IPS-15b (cell line): ENCODE measurements around the gene TRIM9.

Experiments used
- H3K27me3 ChIP-seq: one replicate; pipeline ENCODE4 v1.6.1; 2013; ENCODE audit warnings: low read length; ENCODE audit not compliant: control insufficient read depth, insufficient read depth
- H3K36me3 ChIP-seq: one replicate; pipeline ENCODE4 v1.6.1; 2013; ENCODE audit warnings: low read length; ENCODE audit not compliant: control insufficient read depth, insufficient read depth
- H3K4me1 ChIP-seq: one replicate; pipeline ENCODE4 v1.6.1; 2013; ENCODE audit warnings: mild to moderate bottlenecking, low read length; ENCODE audit not compliant: control insufficient read depth, insufficient read depth
- H3K4me3 ChIP-seq: one replicate; pipeline ENCODE4 v1.5.1; 2013; ENCODE audit warnings: low read depth, low read length
- H3K9ac ChIP-seq: one replicate; pipeline ENCODE4 v1.6.1; 2013; ENCODE audit warnings: low read depth, mild to moderate bottlenecking, low read length
- H3K9me3 ChIP-seq: one replicate; pipeline ENCODE4 v1.6.1; 2013; ENCODE audit warnings: mild to moderate bottlenecking, low read length; ENCODE audit not compliant: control insufficient read depth, insufficient read depth

Gene TRIM9

DNA sequence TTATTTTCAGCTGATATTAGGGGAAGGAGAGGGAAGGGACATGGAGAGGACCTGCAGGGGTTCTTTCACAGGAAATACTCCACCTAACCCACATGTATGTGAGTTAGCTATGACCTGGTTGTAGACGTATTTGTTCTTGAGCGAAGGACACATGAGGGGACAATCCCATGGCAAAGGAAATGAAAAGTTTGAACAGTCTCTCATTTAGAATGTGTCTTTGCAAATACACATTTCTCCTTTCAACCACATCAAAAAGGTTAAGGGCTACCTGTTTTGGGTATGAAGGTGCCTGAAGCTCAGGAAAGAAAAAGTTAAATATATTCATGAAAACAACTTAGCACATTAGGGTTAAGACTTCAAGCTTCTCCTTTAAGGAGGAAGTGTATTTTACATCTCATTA lies 158.0 kb downstream of the TRIM9 start:
- H3K27me3 ChIP-seq, result no peaks in the 10 kb centered on the region
- H3K4me1 ChIP-seq, result no peaks in the 10 kb centered on the region
- no peak overlapping the region for H3K4me3 ChIP-seq
- H3K9ac ChIP-seq, result no peak overlapping the region
- H3K36me3 ChIP-seq, result no peaks in the 10 kb centered on the region
- H3K9me3 ChIP-seq, result no peaks in the 10 kb centered on the region

DNA sequence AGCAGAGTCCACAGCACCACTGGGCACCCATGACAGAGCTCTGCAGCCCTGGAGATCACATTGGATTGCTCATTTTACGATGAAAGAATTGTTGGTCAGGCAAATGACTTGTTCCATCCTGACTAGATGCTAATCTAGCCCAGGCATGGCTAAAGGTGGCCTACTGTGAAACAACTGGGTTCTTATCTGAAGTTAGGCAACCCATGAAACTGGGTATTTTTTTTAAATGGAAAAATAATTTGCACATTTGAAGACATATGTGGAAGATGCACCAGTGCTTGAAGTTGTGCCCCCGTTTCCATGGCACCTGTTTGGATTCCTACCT lies 158.9 kb downstream of the TRIM9 start:
- H3K9ac ChIP-seq, result no peak overlapping the region
- no peaks in the 10 kb centered on the region for H3K4me1 ChIP-seq
- H3K27me3 ChIP-seq, result no peaks in the 10 kb centered on the region
- no peaks in the 10 kb centered on the region for H3K36me3 ChIP-seq
- H3K4me3 ChIP-seq, result no peak overlapping the region
- no peaks in the 10 kb centered on the region for H3K9me3 ChIP-seq

- Histone ChIP-seq H3K36me3 (no peaks in the 10 kb centered on the region), H3K9ac (no peak overlapping the region), H3K9me3 (no peaks in the 10 kb centered on the region), H3K27me3 (no peaks in the 10 kb centered on the region), H3K4me3 (no peak overlapping the region), H3K4me1 (no peaks in the 10 kb centered on the region)
Observed at GRCh38 chr14:50935126-50936015, 159.5 kb downstream of the TRIM9 start.

DNA sequence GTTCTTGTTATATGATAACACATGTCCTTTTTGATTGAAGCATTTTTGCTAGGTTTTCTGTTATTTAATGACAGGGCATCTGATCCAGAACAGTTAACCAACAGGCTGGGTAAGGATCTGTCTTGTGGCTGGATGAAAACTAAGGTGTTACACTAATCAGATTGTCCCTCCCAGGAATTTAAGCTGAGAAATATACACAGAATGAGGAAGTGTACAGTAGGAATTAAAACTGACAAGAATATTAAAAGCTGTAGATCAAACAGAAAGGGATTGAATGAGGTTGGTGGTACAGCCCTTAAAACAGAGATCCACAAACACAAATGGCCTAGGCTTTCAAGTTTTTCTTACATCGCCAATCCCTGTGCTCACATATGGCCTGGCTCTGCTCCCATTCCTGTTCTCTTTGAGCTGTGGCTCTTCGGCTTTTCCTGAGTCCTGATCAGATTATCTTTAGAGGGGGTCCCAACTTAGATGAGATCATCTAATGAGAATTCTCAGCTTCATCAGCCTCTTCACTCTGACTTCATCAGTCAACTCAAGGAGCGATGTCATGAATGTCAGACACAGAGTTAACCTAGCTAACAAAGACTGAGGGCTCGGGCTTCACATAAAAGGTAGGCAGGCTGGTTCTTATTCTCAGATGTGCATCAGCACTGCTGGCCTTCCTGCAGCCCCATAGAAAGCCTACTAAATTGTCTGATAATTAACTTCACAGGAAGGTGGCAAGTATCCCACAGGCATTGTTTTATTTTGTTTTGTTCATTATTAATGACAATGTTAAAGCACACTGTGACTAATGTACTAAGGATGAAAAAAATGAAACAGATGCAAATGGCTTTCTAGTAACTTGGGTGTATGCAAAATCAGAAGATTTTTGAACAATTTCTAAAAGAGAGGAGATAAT lies 162.1 kb downstream of the TRIM9 start:
- no peaks in the 10 kb centered on the region for H3K4me1 ChIP-seq
- no peak overlapping the region for H3K4me3 ChIP-seq
- H3K9ac ChIP-seq, result no peak overlapping the region
- no peaks in the 10 kb centered on the region for H3K9me3 ChIP-seq
- H3K36me3 ChIP-seq, result no peaks in the 10 kb centered on the region
- H3K27me3 ChIP-seq, result no peaks in the 10 kb centered on the region

- Histone ChIP-seq H3K36me3 (no peaks in the 10 kb centered on the region), H3K9ac (no peak overlapping the region), H3K9me3 (no peaks in the 10 kb centered on the region), H3K27me3 (no peaks in the 10 kb centered on the region), H3K4me3 (no peak overlapping the region), H3K4me1 (no peaks in the 10 kb centered on the region)
Observed at GRCh38 chr14:50932156-50932555, 162.7 kb downstream of the TRIM9 start.

- H3K9ac ChIP-seq, result no peak overlapping the region
- H3K4me3 ChIP-seq, result no peak overlapping the region
- H3K27me3 ChIP-seq, result no peaks in the 10 kb centered on the region
- H3K4me1 ChIP-seq, result no peaks in the 10 kb centered on the region
- H3K9me3 ChIP-seq, result no peaks in the 10 kb centered on the region
- no peaks in the 10 kb centered on the region for H3K36me3 ChIP-seq
Observed at GRCh38 chr14:50931559-50931958, 163.3 kb downstream of the TRIM9 start.

GRCh38 chr14:50929506-50929905 lies 165.4 kb downstream of the TRIM9 start:
- Histone ChIP-seq H3K27me3 (no peaks in the 10 kb centered on the region), H3K4me1 (no peaks in the 10 kb centered on the region), H3K9ac (no peak overlapping the region), H3K9me3 (no peaks in the 10 kb centered on the region), H3K36me3 (no peaks in the 10 kb centered on the region), H3K4me3 (no peak overlapping the region)

- Histone ChIP-seq H3K36me3 (no peaks in the 10 kb centered on the region), H3K4me3 (no peak overlapping the region), H3K9ac (no peak overlapping the region), H3K27me3 (no peaks in the 10 kb centered on the region), H3K4me1 (no peaks in the 10 kb centered on the region), H3K9me3 (no peaks in the 10 kb centered on the region)
Observed at GRCh38 chr14:50928002-50928635, 166.8 kb downstream of the TRIM9 start.

GRCh38 chr14:50926851-50927386 lies 168.0 kb downstream of the TRIM9 start:
- Histone ChIP-seq H3K9ac (no peak overlapping the region), H3K4me1 (no peaks in the 10 kb centered on the region), H3K4me3 (no peak overlapping the region), H3K27me3 (no peaks in the 10 kb centered on the region), H3K9me3 (no peaks in the 10 kb centered on the region), H3K36me3 (peaks cover 3% of the 10 kb centered on the region)
